Glutamatergic neuron (in vitro differentiated cells): ENCODE measurements around the gene USP5. TPM values are rescaled to one million over a fixed set of nuclear protein-coding genes. Genes with fewer than 3 reads are reported as not detected.
A peak's percentile ranks its signal among the peaks of the same experiment; 100 is the strongest.

ENCODE experiments used
- DNase-seq: peaks from one replicate; pipeline ENCODE4 v3.0.0; 2022
- H3K27ac Mint-ChIP-seq: one replicate; pipeline ENCODE4 v1.8.0; 2020; ENCODE audit warnings: mild to moderate bottlenecking, mixed read lengths, inconsistent platforms; ENCODE audit not compliant: unreplicated experiment
- H3K27me3 Mint-ChIP-seq: one replicate; pipeline ENCODE4 v1.8.0; 2020; ENCODE audit warnings: mild to moderate bottlenecking, moderate library complexity, mixed read lengths, inconsistent platforms; ENCODE audit not compliant: unreplicated experiment
- H3K36me3 Mint-ChIP-seq: one replicate; pipeline ENCODE4 v1.8.0; 2020; ENCODE audit warnings: mild to moderate bottlenecking, mixed read lengths, inconsistent platforms; ENCODE audit not compliant: unreplicated experiment
- H3K4me1 Mint-ChIP-seq: one replicate; pipeline ENCODE4 v1.8.0; 2020; ENCODE audit warnings: mild to moderate bottlenecking, low read depth, mixed read lengths, inconsistent platforms; ENCODE audit not compliant: unreplicated experiment
- H3K4me3 Mint-ChIP-seq: one replicate; pipeline ENCODE4 v1.8.0; 2020; ENCODE audit warnings: mild to moderate bottlenecking, mixed read lengths, inconsistent platforms; ENCODE audit not compliant: unreplicated experiment
- H3K9me3 Mint-ChIP-seq: one replicate; pipeline ENCODE4 v1.8.0; 2020; ENCODE audit warnings: mild to moderate bottlenecking, moderate library complexity, mixed read lengths, inconsistent platforms; ENCODE audit not compliant: unreplicated experiment
- total RNA-seq: library from RNA; stranded (reverse); fragmentation: NEBNext Ultra II Directional; extraction: Animal tissue kit (Norgen Biotek cat#: 25700); gene quantifications from one replicate; pipeline ENCODE4 v1.2.1, GENCODE V29; 2021; ENCODE audit not compliant: unreplicated experiment
- TF ChIP-seq, protein P1 (sequence below): fragments of 200-600 bp; sonication (generic); IDR thresholded peaks from one replicate; pipeline ENCODE4 v1.5.0; 2021; ENCODE audit not compliant: partially characterized antibody, unreplicated experiment

USP5 gene
- total RNA-seq, 1 donor from 2014 or later: 141 TPM

DNA sequence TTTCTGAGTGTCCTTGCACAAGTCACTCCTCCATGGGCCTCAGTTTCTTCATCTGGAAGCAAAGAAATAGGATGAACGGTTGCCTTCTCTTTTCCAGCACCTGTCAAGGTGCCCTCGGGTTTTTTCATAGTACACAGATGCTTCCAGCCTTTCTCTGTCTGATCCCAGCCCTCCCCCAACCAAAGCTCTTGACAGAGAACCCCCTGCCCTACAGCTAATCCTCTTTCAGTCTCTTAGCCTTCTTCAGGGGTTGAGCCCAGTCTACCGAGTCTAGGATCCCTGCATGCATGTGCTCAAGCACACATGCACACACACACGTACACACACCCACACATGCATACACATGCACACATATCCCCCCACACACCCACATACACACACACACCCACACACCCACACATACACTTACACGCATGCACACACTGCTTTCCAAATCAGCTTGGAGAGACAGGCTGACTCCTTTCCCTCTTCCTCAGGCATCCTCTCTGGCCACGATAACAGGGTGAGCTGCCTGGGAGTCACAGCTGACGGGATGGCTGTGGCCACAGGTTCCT lies 5.6 kb upstream of the USP5 start:
- Mint-ChIP-seq H3K27ac (no peak overlapping the region), H3K4me1 (peaks cover 9% of the 10 kb centered on the region), H3K36me3 (no peaks in the 10 kb centered on the region), H3K4me3 (no peak overlapping the region), H3K27me3 (peaks cover 12% of the 10 kb centered on the region), H3K9me3 (peaks cover 8% of the 10 kb centered on the region)
- no peak for DNase-seq
- TF ChIP-seq, protein P1, sequence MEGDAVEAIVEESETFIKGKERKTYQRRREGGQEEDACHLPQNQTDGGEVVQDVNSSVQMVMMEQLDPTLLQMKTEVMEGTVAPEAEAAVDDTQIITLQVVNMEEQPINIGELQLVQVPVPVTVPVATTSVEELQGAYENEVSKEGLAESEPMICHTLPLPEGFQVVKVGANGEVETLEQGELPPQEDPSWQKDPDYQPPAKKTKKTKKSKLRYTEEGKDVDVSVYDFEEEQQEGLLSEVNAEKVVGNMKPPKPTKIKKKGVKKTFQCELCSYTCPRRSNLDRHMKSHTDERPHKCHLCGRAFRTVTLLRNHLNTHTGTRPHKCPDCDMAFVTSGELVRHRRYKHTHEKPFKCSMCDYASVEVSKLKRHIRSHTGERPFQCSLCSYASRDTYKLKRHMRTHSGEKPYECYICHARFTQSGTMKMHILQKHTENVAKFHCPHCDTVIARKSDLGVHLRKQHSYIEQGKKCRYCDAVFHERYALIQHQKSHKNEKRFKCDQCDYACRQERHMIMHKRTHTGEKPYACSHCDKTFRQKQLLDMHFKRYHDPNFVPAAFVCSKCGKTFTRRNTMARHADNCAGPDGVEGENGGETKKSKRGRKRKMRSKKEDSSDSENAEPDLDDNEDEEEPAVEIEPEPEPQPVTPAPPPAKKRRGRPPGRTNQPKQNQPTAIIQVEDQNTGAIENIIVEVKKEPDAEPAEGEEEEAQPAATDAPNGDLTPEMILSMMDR: no peak

DNA sequence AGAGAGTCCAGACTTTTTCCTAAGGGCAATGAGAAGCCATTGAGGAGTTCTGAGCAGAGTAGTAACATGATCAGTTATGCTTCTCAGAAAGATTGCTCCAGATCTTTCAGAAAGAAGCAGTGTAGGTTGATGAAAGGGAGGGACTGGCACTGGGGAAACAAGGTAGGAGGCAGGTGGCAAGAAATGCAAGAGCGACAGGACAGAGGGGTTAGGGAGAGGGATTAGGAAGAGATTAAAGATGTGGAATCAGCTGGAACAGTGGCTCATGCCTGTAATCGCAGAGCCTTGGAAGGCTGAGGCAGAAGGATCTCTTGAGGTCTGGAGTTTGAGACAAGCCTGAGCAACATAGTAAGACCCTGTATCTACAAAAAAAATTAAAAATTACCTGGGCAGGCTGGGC lies 4.3 kb upstream of the USP5 start:
- Mint-ChIP-seq H3K4me1 (peaks cover 4% of the 10 kb centered on the region), H3K9me3 (peaks cover 9% of the 10 kb centered on the region), H3K4me3 (no peak overlapping the region), H3K36me3 (no peaks in the 10 kb centered on the region), H3K27ac (peak overlapping the region; percentile 25), H3K27me3 (peaks cover 17% of the 10 kb centered on the region)
- no peak for DNase-seq
- TF ChIP-seq, protein P1: no peak

DNA sequence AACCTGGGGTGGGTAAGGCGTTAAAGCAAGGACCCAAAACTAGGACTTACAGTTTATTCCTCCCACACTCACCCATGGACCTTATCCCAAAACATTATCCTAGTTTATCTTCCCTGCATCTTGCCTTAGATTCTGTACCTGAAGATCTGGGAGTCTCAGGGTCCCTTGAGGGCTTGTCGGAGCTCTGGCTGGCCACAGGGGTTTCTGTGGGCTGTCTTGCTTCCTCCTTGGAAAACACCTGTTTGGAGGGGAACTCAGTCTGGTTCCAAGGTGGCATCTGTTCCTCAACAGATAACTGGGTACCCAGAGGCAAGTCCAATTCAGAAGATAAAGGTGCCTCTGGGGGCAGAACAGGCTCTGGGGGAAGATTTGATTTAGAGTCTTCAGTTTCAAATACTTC lies 2.5 kb upstream of the USP5 start:
- DNase-seq: no peak
- Mint-ChIP-seq H3K27ac (no peak overlapping the region), H3K4me1 (peaks cover 13% of the 10 kb centered on the region), H3K27me3 (peaks cover 15% of the 10 kb centered on the region), H3K4me3 (no peak overlapping the region), H3K36me3 (no peaks in the 10 kb centered on the region), H3K9me3 (peaks cover 9% of the 10 kb centered on the region)
- TF ChIP-seq, protein P1: no peak

DNA sequence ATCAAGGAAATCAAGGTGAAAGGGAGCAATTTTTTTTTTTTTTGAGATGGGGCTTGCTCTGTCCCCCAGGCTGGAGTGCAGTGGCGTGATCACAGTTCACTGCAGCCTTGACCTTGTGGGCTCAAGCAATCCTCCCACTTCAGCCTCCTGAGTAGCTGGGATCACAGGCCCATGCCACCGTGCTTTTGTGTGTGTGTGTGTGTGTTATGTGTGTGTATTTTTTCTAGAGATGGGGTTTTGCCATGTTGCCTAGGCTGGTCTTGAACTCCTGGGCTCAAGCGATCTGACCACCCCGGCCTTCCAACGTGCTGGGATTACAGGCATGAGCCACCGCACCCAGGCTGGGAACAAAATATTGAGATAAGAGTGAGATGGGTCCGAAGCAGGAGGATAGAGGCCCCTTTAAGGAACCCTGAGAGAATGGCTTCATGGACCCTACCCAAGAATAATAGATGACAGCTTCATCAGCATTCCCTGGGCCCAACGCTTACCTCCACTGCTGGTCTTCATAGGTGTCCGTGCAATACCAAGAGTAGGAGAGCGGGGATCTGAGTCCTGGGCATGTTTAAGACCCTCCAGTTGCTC lies 1.9 kb upstream of the USP5 start:
- peak overlapping the region; percentile 98 for H3K4me3 Mint-ChIP-seq
- peaks cover 9% of the 10 kb centered on the region for H3K9me3 Mint-ChIP-seq
- TF ChIP-seq, protein P1: no peak
- H3K27me3 Mint-ChIP-seq: peaks cover 10% of the 10 kb centered on the region
- DNase-seq: no peak
- H3K27ac Mint-ChIP-seq: peak overlapping the region; percentile 39
- H3K36me3 Mint-ChIP-seq: no peaks in the 10 kb centered on the region
- peaks cover 13% of the 10 kb centered on the region for H3K4me1 Mint-ChIP-seq

DNA sequence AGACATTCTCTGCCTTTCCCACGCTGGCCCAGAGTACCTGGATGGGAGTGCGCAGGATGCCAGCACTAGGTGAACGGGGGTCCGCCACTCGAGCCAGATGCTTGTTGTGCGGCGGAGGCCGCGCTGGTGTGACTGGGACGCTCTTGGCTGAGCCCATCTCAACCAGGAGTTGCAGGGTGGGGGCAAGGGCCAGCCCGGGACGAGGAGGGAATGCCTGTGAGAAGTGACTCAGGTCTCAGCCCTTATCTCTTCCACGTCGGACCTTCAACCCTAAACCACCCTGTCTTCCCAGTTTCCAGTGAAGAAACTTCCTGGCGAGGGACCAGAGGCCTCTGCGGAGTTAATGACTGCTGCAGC lies 1.2 kb upstream of the USP5 start:
- TF ChIP-seq, protein P1: no peak
- H3K4me1 Mint-ChIP-seq: peaks cover 13% of the 10 kb centered on the region
- DNase-seq: no peak
- H3K4me3 Mint-ChIP-seq: peak overlapping the region; percentile 98
- no peaks in the 10 kb centered on the region for H3K36me3 Mint-ChIP-seq
- H3K27ac Mint-ChIP-seq: no peak overlapping the region
- H3K9me3 Mint-ChIP-seq: peaks cover 11% of the 10 kb centered on the region
- H3K27me3 Mint-ChIP-seq: peaks cover 10% of the 10 kb centered on the region
